Activated CD4-positive, alpha-beta T cell treated with anti-CD3 and anti-CD28 coated beads for 24 hours (primary cell): ENCODE data around the gene MRPL39.

Experiments used
- DNase-seq, 2 donors: peaks; one replicate each; pipeline ENCODE4 v3.0.0-alpha.2; 2020; ENCODE audit warnings: low read depth in 2 of 2

Gene MRPL39

DNA sequence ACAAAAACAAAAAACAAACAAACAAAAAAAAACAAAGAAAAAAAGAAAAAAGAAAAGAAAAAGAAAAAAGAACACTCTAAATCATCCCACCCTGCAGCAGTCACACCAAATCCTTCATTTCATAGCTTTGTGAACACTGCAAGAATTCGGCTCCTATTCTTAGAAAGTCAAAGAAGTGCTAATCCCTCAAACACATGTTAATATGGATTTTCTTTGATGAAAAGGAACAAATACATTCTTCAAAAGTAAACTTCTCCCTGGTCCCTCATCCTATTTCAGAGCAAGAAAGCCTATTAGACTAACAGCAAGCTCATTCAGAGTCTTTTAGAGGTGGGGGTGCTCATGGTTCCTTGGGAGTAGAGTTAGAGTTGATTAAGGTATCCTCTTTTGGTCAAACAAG is 7.2 kb upstream of the MRPL39 start:
- no peak for DNase-seq

- peak; percentile 61 to 67 for DNase-seq
Observed at GRCh38 chr21:25608044-25608737, 910 bp upstream of the MRPL39 start.

DNA sequence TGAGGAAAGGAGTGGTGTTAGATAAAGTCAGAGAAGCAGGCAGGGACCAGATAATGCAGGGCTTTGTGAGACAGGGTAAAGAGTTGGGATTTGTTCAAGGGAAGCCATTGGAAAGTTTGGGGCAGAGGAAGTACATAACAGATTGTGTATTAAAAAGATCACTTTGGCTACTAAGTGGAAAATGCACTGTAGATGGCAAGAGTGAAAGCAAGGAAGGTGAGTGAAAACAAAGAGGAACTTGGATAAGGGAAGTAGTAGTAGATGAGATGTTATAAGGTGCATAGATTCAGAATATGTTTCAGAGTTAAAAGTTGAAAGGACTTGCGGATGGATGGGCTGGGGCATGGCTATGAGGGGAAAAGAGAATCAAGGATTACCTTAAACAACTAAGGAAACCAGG is 17.4 kb downstream of the MRPL39 start:
- DNase-seq = no peak

DNA sequence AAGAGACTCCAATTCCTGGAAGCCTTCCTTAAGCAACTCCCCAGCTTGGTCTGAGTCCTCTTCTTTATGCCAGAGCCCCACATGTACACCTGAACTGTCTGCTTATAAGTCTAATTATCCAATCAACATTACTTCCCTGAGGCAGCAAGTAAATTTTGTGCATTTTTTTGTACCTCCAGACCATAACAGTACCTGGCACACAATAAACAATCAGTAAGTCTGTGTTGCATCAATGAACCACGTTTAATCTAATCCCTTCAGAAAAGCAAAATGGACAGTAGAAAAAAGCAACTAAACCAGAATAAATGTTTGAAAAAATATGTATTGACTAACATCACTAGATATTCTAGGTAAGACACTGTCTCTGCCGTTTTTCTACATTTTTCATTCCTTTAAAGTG is 20.5 kb downstream of the MRPL39 start:
- DNase-seq = no peak

GRCh38 chr21:25586326-25586725 is 21.0 kb downstream of the MRPL39 start:
- DNase-seq = no peak

- no peak for DNase-seq
Observed at GRCh38 chr21:25584833-25585676, 22.2 kb downstream of the MRPL39 start.

DNA sequence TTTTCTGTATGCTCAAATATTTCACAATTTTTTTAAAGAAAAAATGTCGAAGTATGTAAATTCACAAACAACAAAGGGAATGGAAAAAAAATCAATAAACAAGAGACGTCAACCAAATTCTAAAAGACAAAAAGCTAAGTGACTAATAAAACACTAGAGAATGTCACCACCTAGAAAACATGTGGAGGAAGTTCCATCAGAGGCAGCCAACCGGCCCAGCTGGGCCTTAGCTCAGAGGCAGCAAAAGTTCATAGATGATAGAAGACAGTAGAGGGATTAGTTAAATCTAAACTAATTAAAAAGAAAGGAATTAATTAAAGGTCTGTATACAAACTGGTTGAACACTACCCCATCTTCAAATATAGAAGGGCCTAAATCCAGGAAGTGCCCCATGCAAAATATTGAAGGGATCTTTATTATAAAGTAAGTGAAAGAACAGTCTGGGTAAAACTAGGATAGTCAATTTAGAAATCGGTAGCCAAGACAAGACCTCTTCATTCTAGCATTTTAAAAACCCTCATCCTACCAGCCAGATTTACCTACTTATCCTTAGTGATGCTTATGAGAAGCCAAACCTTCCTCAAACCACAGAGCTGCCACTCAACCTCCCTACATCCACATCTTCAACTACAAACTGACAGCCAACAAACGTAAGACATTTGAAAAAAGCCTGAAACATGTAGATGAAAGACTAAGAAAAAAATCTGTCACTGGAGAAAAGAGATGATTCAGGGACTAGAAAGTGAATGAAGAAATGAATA is 23.7 kb downstream of the MRPL39 start:
- DNase-seq = no peak

GRCh38 chr21:25582888-25583287 is 24.4 kb downstream of the MRPL39 start:
- no peak for DNase-seq

- DNase-seq = no peak
Observed at GRCh38 chr21:25582164-25582790, 25.0 kb downstream of the MRPL39 start.

- DNase-seq = no peak
Observed at GRCh38 chr21:25581582-25581981, 25.7 kb downstream of the MRPL39 start.

GRCh38 chr21:25580912-25581260 is 26.4 kb downstream of the MRPL39 start:
- DNase-seq = no peak

DNA sequence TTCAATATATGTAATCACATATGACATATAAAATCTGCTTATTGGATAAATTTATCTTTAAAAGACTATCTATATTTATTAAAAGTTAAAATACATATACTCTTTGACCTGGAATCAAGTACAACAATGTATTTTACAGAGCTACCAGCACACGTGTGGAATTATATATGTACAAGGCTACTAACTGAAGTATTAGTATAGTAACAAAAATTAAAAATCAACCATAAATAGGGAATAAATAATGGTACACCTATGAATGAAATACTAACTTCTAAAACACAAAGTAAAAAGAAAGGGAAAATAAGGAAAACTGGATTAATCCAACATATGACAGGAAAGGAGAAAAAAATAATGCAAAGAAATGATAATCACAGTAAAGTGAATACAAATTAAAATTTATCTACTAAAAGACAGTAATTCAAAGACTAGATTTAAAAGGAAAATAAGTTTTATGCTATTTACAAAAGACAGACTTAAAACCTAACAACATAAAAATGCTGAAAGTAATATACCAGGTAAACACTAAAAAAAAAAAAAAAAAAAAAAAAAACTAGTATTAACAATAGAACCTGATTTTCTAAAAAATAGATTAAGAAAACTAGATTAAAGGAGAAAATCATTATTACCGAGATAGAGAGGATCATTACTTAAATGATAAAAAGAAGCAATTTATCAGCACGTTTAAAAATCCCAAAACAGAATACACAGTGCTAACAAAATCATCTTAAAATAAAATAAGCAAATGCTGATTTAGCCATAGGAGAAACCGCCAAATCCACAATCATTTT is 27.9 kb downstream of the MRPL39 start:
- no peak for DNase-seq

GRCh38 chr21:25578056-25578961 is 29.0 kb downstream of the MRPL39 start:
- peak in 1 of 2 donors; percentile 76 for DNase-seq

GRCh38 chr21:25577424-25578055 is 29.7 kb downstream of the MRPL39 start:
- no peak for DNase-seq

GRCh38 chr21:25573409-25574206 is 33.7 kb downstream of the MRPL39 start:
- DNase-seq = no peak

GRCh38 chr21:25572861-25573310 is 34.4 kb downstream of the MRPL39 start:
- no peak for DNase-seq

DNA sequence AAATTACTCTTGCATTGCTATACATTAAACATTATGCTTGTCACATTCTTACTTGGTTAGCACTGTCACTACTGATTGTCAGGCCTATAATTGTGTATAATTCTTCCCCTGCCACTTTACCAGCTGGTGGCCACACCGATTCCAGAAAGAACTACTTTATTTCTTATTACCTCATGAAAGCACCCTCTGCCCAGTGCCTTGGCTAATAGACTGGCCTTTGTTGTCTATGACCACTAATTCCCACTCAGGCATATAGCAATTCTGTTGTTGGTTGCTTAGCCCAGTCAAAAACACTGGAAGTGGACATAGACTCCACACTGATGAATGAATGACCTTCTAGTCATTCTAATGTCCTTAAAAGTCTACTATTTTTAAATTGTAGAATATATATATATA is 35.6 kb downstream of the MRPL39 start:
- DNase-seq = no peak

DNA sequence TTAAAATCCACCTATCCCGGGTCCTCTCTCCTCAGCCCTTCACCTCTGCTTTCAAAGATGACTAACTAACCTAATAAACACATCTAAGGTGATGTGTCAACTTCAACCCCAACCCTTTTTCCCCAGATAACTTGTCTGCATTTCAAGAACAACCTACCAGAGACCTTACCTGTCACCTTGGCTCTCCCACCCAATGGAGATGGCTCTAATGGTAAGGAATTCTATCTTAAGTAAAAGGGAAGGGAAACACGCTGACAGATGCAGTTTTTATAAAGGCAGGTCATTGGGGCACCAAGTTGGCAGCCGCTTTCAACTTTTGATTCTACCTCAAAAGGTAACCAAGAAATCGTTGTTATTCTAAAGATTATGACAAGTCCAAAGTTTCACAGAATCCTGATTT is 37.6 kb downstream of the MRPL39 start:
- DNase-seq = no peak

- no peak for DNase-seq
Observed at GRCh38 chr21:25569084-25569483, 38.2 kb downstream of the MRPL39 start.
